Fibroblast of lung (primary cell): ENCODE data around the gene GALNT18. TPM values are rescaled to one million over a fixed set of nuclear protein-coding genes. Genes with fewer than 3 reads are reported as not detected.
A peak's percentile ranks its signal among the peaks of the same experiment; 100 is the strongest.

Experiments used
- DNase-seq, 2 donors: peaks; one replicate each; pipeline versions ENCODE4 v3.0.0 to v3.0.0-alpha.2; 2010; ENCODE audit warnings: low read depth in 2 of 2
- H2AFZ ChIP-seq: 2 replicates; pipeline ENCODE4 v1.5.1; 2012; ENCODE audit warnings: low read length, control low read depth, inconsistent platforms
- H3K27ac ChIP-seq: 2 replicates; pipeline ENCODE4 v1.5.1; 2011; ENCODE audit warnings: low read length, control low read depth; ENCODE audit not compliant: insufficient read depth
- H3K27me3 ChIP-seq: 2 replicates; pipeline ENCODE4 v1.5.1; 2011; ENCODE audit warnings: mild to moderate bottlenecking, low read length; ENCODE audit not compliant: control insufficient read depth, insufficient read depth
- H3K36me3 ChIP-seq: 2 replicates; pipeline ENCODE4 v1.5.1; 2011; ENCODE audit warnings: low read length; ENCODE audit not compliant: control insufficient read depth, insufficient read depth
- H3K4me1 ChIP-seq: 2 replicates; pipeline ENCODE4 v1.5.1; 2011; ENCODE audit warnings: low read length; ENCODE audit not compliant: control insufficient read depth, insufficient read depth; ENCODE audit errors: extremely low read depth
- H3K4me2 ChIP-seq: 2 replicates; pipeline ENCODE4 v1.5.1; 2011; ENCODE audit warnings: low read length, control low read depth; ENCODE audit not compliant: insufficient read depth; ENCODE audit errors: extremely low read depth
- H3K4me3 ChIP-seq, 4 experiments: fragments of 200-600 bp in 1 of 4; sonication (generic) in 1 of 4; replicated peaks in 1 of 4; 2 replicates each; pipeline ENCODE4 v1.5.1; 2011 to 2016; ENCODE audit warnings: low read length in 4 of 4, low read depth in 3 of 4, mild to moderate bottlenecking in 3 of 4, control low read depth in 2 of 4, inconsistent platforms in 1 of 4, mixed read lengths in 1 of 4; ENCODE audit not compliant: insufficient read depth in 1 of 4; ENCODE audit errors: control extremely low read depth in 1 of 4
- H3K79me2 ChIP-seq: 2 replicates; pipeline ENCODE4 v1.5.1; 2012; ENCODE audit warnings: mild to moderate bottlenecking, low read length, inconsistent platforms; ENCODE audit not compliant: control insufficient read depth, insufficient read depth
- H3K9ac ChIP-seq: 2 replicates; pipeline ENCODE4 v1.5.1; 2011; ENCODE audit warnings: mild to moderate bottlenecking, low read length, control low read depth; ENCODE audit not compliant: insufficient read depth
- H3K9me3 ChIP-seq: 2 replicates; pipeline ENCODE4 v1.5.1; 2012; ENCODE audit warnings: low read depth, low read length; ENCODE audit not compliant: control insufficient read depth, insufficient read depth
- H4K20me1 ChIP-seq: 2 replicates; pipeline ENCODE4 v1.5.1; 2011; ENCODE audit warnings: low read length; ENCODE audit not compliant: control insufficient read depth, insufficient read depth; ENCODE audit errors: extremely low read depth
- CTCF ChIP-seq, 2 donors: IDR thresholded peaks in 1 of 2; conservative IDR thresholded peaks in 1 of 2; 1 replicate in 1 of 2; 2 replicates in 1 of 2; pipeline ENCODE4 v1.5.1; 2011 to 2012; ENCODE audit warnings: low read length in 2 of 2, control low read depth in 1 of 2, inconsistent platforms in 1 of 2, low read depth in 1 of 2, mild to moderate bottlenecking in 1 of 2
- EZH2 ChIP-seq: IDR thresholded peaks from 2 replicates; pipeline ENCODE4 v1.5.1; 2012; ENCODE audit warnings: low read length, control low read depth, mild to moderate bottlenecking; ENCODE audit errors: missing control alignments
- polyA plus RNA-seq, 2 donors: library from polyadenylated mRNA; depleted of rRNA in 1 of 2; stranded (reverse) in 1 of 2; unstranded in 1 of 2; fragments of >200 nt; gene quantifications; 2 replicates each; pipeline ENCODE4 v1.2.1, GENCODE V29; 2011 to 2012; ENCODE audit warnings: missing spikeins in 1 of 2
- total RNA-seq: library from RNA; depleted of rRNA; stranded (reverse); fragments of >200 nt; gene quantifications from 2 replicates; pipeline ENCODE4 v1.2.1, GENCODE V29; 2014

Gene GALNT18
- total and polyA plus RNA-seq, 2 donors (not counting 1 experiment from before 2014, with no cell fraction given), result 0.50 to 19.3 TPM

GRCh38 chr11:11313426-11313825, 308.4 kb downstream of the GALNT18 start:
- no peaks in the 10 kb centered on the region for H3K4me1 ChIP-seq
- TF ChIP-seq EZH2, result no peak

DNA sequence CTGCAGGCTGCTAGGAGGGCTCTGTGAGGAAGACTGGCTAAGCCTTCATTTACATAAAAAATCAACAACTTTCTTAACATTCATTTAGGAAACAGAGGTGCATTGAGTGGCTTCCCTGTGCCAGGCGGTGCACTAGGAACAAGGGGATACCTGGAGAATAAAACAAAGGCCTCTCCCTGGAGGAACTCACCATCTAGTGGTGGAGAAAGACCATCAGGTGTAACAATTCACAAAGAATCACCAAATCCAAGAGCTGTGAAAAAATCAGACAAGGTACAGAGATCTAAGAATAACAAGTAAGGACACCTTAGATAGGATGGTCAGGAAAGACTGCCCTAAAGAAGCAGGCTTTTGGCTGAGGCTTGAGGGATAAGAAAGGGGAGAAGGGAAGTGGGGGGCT, 309.1 kb downstream of the GALNT18 start:
- no peak overlapping the region for H3K27ac ChIP-seq
- no peaks in the 10 kb centered on the region for H4K20me1 ChIP-seq
- no peak for DNase-seq
- peaks cover 2% of the 10 kb centered on the region for H3K27me3 ChIP-seq
- H3K36me3 ChIP-seq, result no peaks in the 10 kb centered on the region
- no peaks in the 10 kb centered on the region for H3K4me1 ChIP-seq
- no peak overlapping the region for H3K4me3 ChIP-seq
- H2AFZ ChIP-seq, result no peak overlapping the region
- no peak overlapping the region for H3K4me2 ChIP-seq
- no peaks in the 10 kb centered on the region for H3K9me3 ChIP-seq
- TF ChIP-seq EZH2 (no peak), CTCF (conservative IDR thresholded peaks at IDR 0.05 in 1 of 2, IDR thresholded peaks at IDR 0.05 in 1 of 2; ENCODE audit: low read depth in 1 of 2, low read length in 2 of 2) (no peak)
- no peaks in the 10 kb centered on the region for H3K79me2 ChIP-seq
- H3K9ac ChIP-seq, result no peak overlapping the region

More at GRCh38 chr11:11313426-11313825, 308.4 kb downstream of the GALNT18 start:
- H3K27me3 ChIP-seq, result peaks cover 1% of the 10 kb centered on the region
- DNase-seq, result peak; percentile 15 to 36
- no peaks in the 10 kb centered on the region for H3K36me3 ChIP-seq
- no peak overlapping the region for H3K9ac ChIP-seq
- H3K27ac ChIP-seq, result no peak overlapping the region
- no peaks in the 10 kb centered on the region for H4K20me1 ChIP-seq
- H3K4me3 ChIP-seq, result no peak overlapping the region
- no peak overlapping the region for H3K4me2 ChIP-seq
- no peak overlapping the region for H2AFZ ChIP-seq
- no peaks in the 10 kb centered on the region for H3K79me2 ChIP-seq
- H3K9me3 ChIP-seq, result no peaks in the 10 kb centered on the region

DNA sequence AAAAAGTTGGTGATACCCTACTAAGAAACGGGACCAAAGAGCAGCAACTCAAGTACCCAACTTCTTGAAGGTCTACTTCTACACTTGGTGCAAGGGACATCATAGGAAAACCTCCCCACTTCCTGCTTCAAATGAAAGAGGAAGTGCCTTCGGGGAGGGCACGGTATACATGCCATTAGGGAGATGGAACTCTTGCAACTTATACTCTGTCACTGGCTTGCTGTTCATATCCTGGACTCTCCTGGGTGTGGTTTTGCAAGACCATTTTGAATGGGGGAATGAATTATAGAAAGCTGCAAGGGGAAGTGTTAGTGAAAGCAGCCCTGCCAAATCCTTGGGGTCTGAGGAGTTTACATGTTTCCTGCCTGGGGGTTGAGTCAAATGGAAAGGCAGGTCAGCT, 310.6 kb downstream of the GALNT18 start:
- H3K4me1 ChIP-seq, result no peaks in the 10 kb centered on the region
- no peak for DNase-seq
- no peak overlapping the region for H3K27ac ChIP-seq
- no peaks in the 10 kb centered on the region for H3K9me3 ChIP-seq
- TF ChIP-seq EZH2 (no peak), CTCF (conservative IDR thresholded peaks at IDR 0.05 in 1 of 2, IDR thresholded peaks at IDR 0.05 in 1 of 2; ENCODE audit: low read depth in 1 of 2, low read length in 2 of 2) (no peak)
- H4K20me1 ChIP-seq, result no peaks in the 10 kb centered on the region
- H3K4me3 ChIP-seq, result no peak overlapping the region
- peaks cover 2% of the 10 kb centered on the region for H3K27me3 ChIP-seq
- H3K4me2 ChIP-seq, result no peak overlapping the region
- H3K79me2 ChIP-seq, result no peaks in the 10 kb centered on the region
- no peak overlapping the region for H2AFZ ChIP-seq
- no peaks in the 10 kb centered on the region for H3K36me3 ChIP-seq
- no peak overlapping the region for H3K9ac ChIP-seq
